HUES48 (cell line): ENCODE results near the gene C3orf70.
"Not testable (repeated sequence)": the region's sequence is repeated elsewhere in the genome, so short reads cannot be mapped to it uniquely, and the experiment has no call there.

Source experiments
- H3K27ac ChIP-seq: one replicate; pipeline ENCODE4 v1.7.0; 2013; ENCODE audit warnings: low read depth, low read length, inconsistent platforms
- H3K27me3 ChIP-seq: 2 replicates; pipeline ENCODE4 v1.6.1; 2013; ENCODE audit warnings: mild to moderate bottlenecking, low read length; ENCODE audit not compliant: control insufficient read depth, insufficient read depth
- H3K36me3 ChIP-seq: 2 replicates; pipeline ENCODE4 v1.6.1; 2013; ENCODE audit warnings: low read length; ENCODE audit not compliant: control insufficient read depth, insufficient read depth
- H3K4me1 ChIP-seq: 2 replicates; pipeline ENCODE4 v1.6.1; 2013; ENCODE audit warnings: mild to moderate bottlenecking, low read length; ENCODE audit not compliant: control insufficient read depth, insufficient read depth
- H3K4me3 ChIP-seq: 2 replicates; pipeline ENCODE4 v1.5.1; 2013; ENCODE audit warnings: mild to moderate bottlenecking, low read depth, low read length
- H3K9ac ChIP-seq: 2 replicates; pipeline ENCODE4 v1.6.1; 2013; ENCODE audit warnings: mild to moderate bottlenecking, low read depth, low read length, moderate library complexity
- H3K9me3 ChIP-seq: 2 replicates; pipeline ENCODE4 v1.6.1; 2013; ENCODE audit warnings: low read length; ENCODE audit not compliant: control insufficient read depth, insufficient read depth

C3orf70 gene

GRCh38 chr3:185115371-185115770 is 37.5 kb downstream of the C3orf70 start:
- Histone ChIP-seq H3K4me3 (no peak overlapping the region), H3K9ac (no peak overlapping the region), H3K36me3 (no peaks in the 10 kb centered on the region), H3K9me3 (peaks cover 9% of the 10 kb centered on the region), H3K27me3 (no peaks in the 10 kb centered on the region), H3K4me1 (no peaks in the 10 kb centered on the region), H3K27ac (no peak overlapping the region)

DNA sequence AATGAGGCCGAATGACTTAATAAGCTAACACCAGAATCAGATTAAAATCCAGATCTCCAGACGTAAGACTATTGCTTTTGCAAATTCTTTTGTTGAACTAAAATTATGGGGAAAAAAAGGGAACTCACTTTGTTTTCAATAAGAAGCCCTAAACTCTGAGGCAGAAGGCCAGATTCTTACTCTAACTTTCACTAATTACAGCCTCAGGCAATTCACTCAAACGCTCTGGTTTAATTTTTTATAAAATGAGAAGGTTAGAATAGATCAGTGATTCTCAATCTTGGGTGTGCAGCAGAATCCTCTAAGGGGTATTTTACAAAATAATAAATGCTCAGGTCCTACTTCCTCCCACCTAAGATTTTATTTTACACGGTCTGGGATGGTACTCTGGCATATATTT is 38.1 kb downstream of the C3orf70 start:
- H3K27ac ChIP-seq, result no peak overlapping the region
- H3K9ac ChIP-seq, result no peak overlapping the region
- H3K9me3 ChIP-seq, result peaks cover 9% of the 10 kb centered on the region
- H3K36me3 ChIP-seq, result no peaks in the 10 kb centered on the region
- H3K27me3 ChIP-seq, result no peaks in the 10 kb centered on the region
- no peaks in the 10 kb centered on the region for H3K4me1 ChIP-seq
- no peak overlapping the region for H3K4me3 ChIP-seq

GRCh38 chr3:185112186-185112585 is 40.7 kb downstream of the C3orf70 start:
- H3K27me3 ChIP-seq, result no peaks in the 10 kb centered on the region
- no peak overlapping the region for H3K4me3 ChIP-seq
- no peak overlapping the region for H3K9ac ChIP-seq
- no peaks in the 10 kb centered on the region for H3K36me3 ChIP-seq
- H3K9me3 ChIP-seq, result peaks cover 9% of the 10 kb centered on the region
- no peak overlapping the region for H3K27ac ChIP-seq
- no peaks in the 10 kb centered on the region for H3K4me1 ChIP-seq

DNA sequence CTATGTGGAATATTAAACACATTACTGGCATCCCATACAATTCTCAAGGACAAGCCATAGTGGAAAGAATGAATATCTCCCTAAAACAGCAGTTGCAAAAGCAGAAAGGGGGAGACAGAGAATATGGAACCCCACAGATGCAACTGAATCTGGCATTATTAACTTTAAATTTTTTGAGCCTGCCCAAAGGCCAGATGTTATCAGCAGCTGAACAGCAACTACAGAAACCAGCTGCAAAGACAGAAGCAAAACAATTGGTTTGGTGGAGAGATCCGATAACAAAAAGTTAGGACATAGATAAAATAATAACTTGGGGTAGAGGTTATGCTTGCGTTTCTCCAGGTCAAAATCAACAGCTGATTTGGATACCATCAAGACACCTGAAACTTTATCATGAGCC is 43.8 kb downstream of the C3orf70 start:
- not testable (repeated sequence) for H3K27ac ChIP-seq, H3K36me3 ChIP-seq, H3K27me3 ChIP-seq, H3K4me3 ChIP-seq, H3K4me1 ChIP-seq, H3K9ac ChIP-seq
- H3K9me3 ChIP-seq, result peaks cover 22% of the 10 kb centered on the region

GRCh38 chr3:185106256-185106890 is 46.5 kb downstream of the C3orf70 start:
- H3K4me3 ChIP-seq, H3K27me3 ChIP-seq, H3K27ac ChIP-seq, H3K9ac ChIP-seq, H3K36me3 ChIP-seq, H3K4me1 ChIP-seq: not testable (repeated sequence)
- H3K9me3 ChIP-seq, result peaks cover 19% of the 10 kb centered on the region

GRCh38 chr3:185103359-185104127 is 49.3 kb downstream of the C3orf70 start:
- H3K27ac ChIP-seq, result no peak overlapping the region
- H3K9ac ChIP-seq, result no peak overlapping the region
- H3K36me3 ChIP-seq, result no peaks in the 10 kb centered on the region
- H3K9me3 ChIP-seq, result peaks cover 13% of the 10 kb centered on the region
- no peak overlapping the region for H3K4me3 ChIP-seq
- H3K27me3 ChIP-seq, result no peaks in the 10 kb centered on the region
- H3K4me1 ChIP-seq, result no peaks in the 10 kb centered on the region

DNA sequence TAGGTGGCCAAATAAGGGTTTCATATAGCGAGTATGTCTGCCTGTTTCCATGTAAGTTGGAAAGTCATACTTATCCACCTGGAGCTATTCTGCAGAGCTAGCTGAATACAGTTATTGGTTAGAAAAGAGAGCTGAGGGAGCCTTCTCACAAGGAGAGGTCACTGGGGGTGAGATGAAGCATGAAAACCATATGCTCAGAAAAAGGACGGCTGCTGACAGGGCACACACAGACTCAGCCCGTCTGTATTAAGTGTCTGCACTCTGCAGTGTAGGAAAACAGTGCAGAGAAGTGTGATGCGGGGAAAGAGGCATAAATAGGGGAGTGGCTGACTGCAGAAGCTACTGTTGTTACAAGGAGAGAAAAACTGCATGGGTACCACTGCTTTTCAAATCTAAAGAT is 58.2 kb downstream of the C3orf70 start:
- H3K27me3 ChIP-seq, result no peaks in the 10 kb centered on the region
- no peaks in the 10 kb centered on the region for H3K9me3 ChIP-seq

DNA sequence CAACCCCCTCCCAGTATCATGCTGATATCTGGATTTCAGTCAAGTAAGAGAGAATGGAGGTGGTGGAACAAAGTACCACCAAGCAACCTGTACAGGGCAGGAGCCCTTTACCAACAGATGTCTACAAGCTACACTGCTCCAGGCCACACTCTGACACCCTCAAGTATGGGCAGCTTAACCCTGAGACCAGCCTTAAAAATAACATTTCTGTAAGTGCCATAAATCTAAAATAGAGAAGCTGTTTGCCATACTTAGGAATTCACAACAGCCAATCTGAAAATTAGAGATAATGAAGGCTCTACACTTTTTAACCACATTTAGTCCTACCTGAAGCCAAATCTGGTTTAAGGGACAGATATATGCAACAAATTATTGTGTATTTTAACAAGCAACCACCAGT is 59.7 kb downstream of the C3orf70 start:
- H3K36me3 ChIP-seq, result no peaks in the 10 kb centered on the region
- no peak overlapping the region for H3K4me3 ChIP-seq
- H3K27me3 ChIP-seq, result no peaks in the 10 kb centered on the region
- 0 out of 2 replicates have a peak, but pooled peaks cover 3% of the 10 kb centered on the region for H3K4me1 ChIP-seq
- no peaks in the 10 kb centered on the region for H3K9me3 ChIP-seq
- no peak overlapping the region for H3K27ac ChIP-seq
- no peak overlapping the region for H3K9ac ChIP-seq

More for the DNA sequence above, 58.2 kb downstream of the C3orf70 start:
- no peak overlapping the region for H3K9ac ChIP-seq
- H3K4me1 ChIP-seq, result 0 out of 2 replicates have a peak, but pooled peaks cover 3% of the 10 kb centered on the region
- H3K4me3 ChIP-seq, result no peak overlapping the region
- H3K27ac ChIP-seq, result no peak overlapping the region
- H3K36me3 ChIP-seq, result no peaks in the 10 kb centered on the region

DNA sequence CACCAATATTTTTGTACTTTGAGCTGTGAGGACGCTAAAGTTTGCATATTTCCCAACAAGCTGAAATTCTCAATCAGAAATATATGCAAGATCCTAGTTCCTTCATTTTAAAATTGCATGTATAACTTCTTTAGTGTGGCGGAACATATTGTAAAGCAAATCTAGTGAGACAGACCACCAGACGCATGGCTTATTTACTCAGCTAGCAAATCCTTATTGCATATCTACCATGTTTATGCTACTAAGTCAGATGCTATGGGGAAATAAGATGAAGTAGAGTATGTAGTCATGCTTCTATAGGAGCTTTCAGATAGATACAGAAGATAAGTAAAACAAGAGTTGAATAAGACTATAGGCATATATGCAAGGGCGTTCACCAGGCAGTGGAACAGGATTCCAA is 62.0 kb downstream of the C3orf70 start:
- Histone ChIP-seq H3K9me3 (no peaks in the 10 kb centered on the region), H3K27me3 (no peaks in the 10 kb centered on the region), H3K36me3 (no peaks in the 10 kb centered on the region), H3K4me3 (no peak overlapping the region), H3K4me1 (0 out of 2 replicates have a peak, but pooled peaks cover 3% of the 10 kb centered on the region), H3K9ac (no peak overlapping the region), H3K27ac (no peak overlapping the region)

DNA sequence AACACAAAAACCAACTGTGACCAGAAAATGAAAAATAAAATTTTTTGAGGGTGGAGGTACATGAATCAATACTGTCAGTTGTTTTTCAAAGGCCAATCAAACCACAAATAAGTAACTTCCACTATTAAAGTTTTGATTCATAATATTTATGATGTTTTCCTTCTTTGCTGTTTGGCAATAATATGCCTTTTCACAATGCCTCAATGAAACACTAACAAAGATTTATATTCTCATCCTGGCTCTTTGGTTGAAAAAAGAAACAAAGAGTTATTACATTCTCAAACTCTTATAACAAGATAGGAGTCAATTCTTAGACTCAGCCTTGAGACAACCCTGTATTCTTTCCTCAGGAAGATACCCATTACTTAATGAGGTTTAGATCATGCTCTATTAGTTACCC is 63.1 kb downstream of the C3orf70 start:
- Histone ChIP-seq H3K9ac (no peak overlapping the region), H3K9me3 (no peaks in the 10 kb centered on the region), H3K4me1 (0 out of 2 replicates have a peak, but pooled peaks cover 1% of the 10 kb centered on the region), H3K27me3 (no peaks in the 10 kb centered on the region), H3K4me3 (no peak overlapping the region), H3K36me3 (no peaks in the 10 kb centered on the region), H3K27ac (no peak overlapping the region)

GRCh38 chr3:185089343-185089742 is 63.5 kb downstream of the C3orf70 start:
- Histone ChIP-seq H3K9me3 (no peaks in the 10 kb centered on the region), H3K36me3 (no peaks in the 10 kb centered on the region), H3K27me3 (no peaks in the 10 kb centered on the region), H3K27ac (no peak overlapping the region), H3K9ac (no peak overlapping the region), H3K4me3 (no peak overlapping the region), H3K4me1 (no peaks in the 10 kb centered on the region)
